GM18520 (cell line): Measurements from ENCODE around the gene TAB2.

ENCODE experiments used
- ATAC-seq: cut with Tn5 transposase; IDR thresholded peaks from one replicate; pipeline ENCODE4 v1.9.1; 2021; ENCODE audit not compliant: unreplicated experiment

TAB2 gene

DNA sequence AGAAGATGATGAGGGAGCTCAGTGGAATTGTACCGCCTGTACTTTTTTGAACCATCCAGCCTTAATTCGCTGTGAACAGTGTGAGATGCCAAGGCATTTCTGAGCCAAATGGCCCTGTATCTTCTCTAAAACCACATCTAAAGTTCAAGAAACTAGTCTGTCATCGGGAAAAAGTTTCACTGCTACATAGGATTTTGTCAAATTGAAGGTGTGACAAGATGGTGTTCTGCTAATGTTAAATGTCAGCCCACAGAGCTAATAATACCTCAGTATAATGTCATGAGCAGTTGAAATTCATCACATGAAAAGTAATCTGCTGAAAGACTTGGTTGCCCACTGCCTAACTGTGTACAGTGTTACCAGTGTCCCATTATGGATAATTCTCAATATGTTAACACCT lies 92.1 kb downstream of the TAB2 start:
- no peak for ATAC-seq

DNA sequence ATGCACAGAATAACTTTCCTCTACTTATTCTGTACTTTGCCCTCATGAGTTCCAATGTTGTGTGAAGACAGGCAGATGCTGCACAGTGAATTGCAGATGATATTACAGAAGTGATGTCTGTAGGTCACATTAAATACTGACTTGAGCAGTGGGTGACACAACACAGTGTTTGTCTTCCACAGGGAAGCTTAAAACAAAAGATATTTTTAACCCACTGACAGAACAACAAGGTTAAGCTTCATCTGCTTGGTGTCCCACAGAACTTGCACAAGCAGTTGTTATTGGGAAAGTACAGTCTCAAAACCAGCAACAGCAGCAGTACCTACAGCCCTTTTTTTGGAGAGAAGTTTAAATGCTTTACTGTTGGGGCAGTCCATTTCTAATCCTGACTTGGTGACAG lies 93.0 kb downstream of the TAB2 start:
- no peak for ATAC-seq

DNA sequence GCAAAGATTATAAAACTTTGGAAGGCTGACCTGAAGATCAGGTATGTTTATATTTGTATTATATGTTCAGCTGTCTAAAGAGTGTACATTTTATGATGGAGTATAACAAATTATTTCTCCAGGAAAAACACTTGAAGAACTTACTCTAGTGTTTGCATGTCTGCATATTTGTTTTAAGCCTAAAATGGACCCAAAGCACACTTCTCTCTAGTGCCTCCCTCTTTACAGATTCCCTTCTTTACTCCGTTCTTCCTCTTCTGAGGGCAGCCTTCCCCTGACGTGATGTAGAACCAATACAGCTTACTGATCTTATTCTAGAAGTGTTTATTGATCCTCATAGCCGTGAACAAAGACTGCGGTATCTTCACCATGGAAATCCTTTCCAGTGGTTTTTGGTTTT lies 96.5 kb downstream of the TAB2 start:
- no peak for ATAC-seq

DNA sequence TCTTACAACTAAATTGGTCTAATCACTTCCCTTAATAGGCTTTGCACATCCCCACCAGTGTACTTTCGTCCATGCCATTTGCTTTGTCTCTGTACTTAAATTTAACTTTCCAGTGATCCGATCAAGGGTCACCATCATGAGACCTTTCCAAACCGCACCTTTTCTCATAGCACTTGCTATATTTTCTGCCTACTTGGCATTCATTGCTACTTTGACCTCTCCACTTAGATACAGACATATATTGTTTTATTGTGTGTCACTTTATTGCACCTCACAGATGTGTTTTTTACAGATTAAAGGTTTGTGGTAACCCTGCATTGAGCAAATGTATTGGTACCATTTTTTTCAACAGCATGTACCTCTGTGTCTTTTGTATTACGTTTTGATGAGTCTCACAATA lies 97.3 kb downstream of the TAB2 start:
- no peak for ATAC-seq

DNA sequence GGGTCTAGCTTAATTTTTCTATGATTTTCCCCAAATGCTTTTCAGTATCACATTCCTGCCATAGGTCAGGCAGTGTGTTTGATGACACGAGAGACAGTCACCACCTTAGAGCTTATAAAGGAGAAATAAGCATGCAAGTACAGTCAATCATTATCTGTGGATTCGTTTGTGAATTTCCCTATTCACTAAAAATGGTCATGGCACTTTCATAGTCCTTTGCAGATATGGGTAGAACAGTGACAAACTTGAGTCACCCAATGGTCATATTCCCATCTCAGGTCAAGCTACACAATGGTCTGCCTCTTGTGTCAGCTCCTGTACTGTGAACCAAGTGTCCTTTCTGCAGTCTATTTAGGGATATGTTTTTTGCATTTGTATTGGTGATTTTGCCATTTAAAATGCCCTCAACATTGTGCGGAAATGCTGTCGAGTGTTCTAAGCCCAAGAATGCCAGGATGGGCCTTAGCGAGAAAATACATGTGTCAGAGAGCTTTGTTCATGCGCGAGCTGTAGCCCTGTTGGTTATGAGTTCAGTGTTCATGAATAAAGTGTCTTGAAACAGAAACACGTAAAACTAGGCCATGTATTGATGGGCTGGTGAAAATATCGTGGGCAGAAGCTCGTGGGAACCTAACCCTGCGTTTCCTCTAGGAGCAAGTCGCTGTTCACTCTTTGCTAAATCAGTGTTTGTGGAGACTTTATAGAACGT lies 102.3 kb downstream of the TAB2 start:
- ATAC-seq: no peak

DNA sequence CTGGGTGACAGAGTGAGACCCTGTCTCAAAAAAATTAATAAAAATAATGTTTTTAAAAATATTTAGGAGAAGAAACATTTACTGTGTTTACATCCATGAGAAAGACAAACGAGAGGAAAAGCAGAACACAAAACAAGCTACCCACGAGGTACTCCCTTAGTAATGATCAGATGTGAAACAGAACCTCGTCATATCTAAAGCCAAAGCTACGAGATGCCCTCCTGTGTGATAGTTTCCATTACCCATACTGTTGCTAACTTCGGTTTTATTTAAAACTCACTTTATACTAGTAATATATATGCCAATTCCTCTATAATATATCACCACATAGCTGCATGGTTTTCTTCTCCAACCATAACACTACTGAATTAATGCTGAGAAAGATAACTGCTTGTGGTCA lies 103.6 kb downstream of the TAB2 start:
- ATAC-seq: no peak

DNA sequence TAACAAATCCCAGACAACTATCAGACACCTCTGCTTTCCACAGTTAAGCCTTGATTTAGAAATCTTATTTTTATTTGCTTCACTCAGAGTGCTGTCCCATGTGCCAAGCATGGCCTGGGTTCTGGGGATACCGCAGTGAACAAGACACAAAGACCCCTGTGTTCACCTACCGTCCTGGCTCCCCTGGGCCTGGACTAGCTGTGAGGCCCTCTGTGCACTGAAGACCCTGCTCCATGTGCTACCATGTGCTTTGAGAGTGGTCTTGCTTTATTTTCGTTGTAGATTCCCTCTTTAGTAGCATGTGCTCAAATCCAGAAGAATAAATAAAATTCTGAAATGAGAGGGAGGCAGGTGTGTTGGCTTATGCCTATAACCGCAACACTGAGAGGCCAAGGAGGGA lies 105.1 kb downstream of the TAB2 start:
- ATAC-seq: no peak

DNA sequence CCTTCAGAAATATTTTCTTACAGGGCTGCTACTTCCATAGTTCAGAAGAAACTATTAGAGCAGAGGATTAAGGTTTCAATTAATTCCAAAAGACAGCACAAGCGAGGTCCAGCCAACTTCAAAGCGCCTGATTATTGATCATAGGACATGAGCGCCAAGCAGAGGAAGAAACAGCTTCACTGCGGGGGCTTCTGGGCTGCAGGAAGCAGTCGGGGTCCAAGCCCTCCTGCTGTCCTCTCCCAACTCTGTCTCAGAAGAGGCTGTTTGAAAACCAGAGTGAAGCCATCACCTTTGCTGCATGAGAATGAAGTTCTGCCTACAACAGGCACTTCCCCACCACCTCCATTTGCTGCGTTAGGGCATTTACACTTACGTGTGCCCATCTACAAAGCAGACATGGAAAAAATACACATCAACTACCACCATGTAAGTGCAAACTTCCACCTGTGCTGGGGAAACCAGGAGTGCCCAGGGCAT lies 106.5 kb downstream of the TAB2 start:
- ATAC-seq: no peak

DNA sequence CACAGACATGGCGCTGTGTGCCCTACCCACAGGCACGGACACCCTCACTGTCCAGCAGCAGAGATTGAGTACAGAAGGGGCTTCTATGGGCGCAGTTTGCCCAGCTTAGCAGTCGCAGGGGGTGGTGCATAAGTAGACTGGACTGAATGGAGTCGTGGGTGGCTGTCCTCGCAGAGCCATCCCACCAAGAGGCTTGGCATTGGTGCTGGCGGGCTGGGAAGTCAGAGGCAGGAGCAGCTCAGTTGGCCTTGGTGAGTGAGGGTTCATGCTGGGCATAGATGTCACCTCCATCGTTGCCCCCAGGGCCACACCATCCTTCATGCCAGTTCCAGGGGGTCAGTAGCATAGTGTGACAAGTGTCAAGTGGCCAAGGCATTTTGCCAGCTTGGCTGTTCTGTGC lies 107.7 kb downstream of the TAB2 start:
- no peak for ATAC-seq

DNA sequence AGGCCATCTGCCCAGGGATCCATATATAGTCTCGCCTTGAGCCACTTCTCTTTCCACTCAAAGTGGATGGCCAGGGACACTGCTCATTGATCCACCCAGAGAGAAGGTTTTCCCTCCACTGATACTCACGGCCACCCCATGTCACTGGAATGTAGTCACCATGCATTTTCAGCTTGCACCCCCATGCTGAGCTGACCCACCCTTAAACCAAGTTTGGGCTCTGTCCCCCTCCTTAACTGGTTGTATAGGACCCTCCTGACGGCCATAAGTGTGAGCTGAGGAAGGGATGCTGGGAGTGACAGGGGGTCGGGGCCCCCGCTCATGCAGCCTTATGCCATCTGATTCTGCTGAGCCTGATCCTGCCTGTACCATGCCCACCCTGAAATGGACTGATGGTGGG lies 108.2 kb downstream of the TAB2 start:
- no peak for ATAC-seq

DNA sequence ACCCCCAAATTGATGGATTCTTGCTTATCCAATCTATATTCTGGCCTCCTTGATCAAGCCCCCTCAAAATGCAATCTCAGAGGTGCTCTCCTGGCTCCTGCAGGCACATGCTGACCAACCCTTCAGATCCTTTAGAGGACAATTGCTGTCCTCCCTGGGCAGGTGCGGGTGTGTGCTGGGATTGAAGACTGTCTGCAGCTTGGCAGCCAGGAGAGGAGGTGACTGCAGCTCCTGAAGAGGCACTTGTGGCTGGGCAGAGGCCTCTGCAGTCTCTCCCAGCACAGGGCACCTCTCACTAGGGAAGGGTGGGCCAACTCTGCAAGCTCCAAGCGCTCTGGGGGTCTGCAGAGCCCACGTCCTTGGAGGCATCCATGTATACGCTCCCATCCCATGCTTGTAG lies 111.1 kb downstream of the TAB2 start:
- ATAC-seq: no peak

DNA sequence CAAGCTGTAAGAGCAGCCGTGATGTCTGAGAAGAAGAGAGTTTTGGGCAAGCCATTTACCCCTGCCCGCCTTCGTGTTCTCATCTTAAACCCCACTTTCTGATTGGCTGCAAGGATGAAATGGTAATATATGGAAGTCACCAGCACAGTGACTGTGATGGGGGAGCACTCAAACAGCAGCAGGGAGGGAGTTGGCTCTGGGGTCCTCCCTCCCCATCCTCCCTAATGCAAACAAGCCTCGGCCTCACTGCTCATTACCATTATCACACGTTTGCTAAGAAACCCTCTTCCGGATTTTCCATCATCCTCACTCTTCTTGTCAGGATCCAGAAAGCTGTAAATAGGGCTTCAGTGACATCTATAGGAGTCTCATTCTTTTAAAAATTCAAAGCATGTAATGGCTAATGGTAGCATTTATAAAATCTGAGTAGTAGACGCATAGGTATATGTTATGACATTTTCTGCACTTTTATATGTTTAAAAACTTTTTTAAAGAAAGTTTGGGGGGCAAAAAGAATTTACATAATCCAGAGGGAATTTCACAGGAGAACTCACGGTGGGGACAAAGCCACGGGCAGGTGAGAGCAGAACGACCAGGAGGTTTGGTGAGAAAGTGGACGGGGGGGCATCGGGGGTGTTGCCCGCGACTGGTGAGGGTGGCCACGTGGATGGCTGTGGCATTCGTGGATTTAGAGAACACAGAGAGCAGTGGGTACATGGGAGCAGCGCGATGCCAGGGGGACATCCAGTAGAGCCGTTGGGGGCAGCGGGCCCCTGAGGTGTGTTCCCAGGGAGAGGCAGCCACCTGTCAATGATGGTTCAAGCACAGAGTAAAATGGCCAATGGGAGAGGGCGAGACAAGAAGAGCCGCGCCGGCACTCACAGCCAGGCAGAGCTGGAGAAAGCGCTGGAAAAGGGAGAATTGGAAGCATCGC lies 112.2 kb downstream of the TAB2 start:
- no peak for ATAC-seq

DNA sequence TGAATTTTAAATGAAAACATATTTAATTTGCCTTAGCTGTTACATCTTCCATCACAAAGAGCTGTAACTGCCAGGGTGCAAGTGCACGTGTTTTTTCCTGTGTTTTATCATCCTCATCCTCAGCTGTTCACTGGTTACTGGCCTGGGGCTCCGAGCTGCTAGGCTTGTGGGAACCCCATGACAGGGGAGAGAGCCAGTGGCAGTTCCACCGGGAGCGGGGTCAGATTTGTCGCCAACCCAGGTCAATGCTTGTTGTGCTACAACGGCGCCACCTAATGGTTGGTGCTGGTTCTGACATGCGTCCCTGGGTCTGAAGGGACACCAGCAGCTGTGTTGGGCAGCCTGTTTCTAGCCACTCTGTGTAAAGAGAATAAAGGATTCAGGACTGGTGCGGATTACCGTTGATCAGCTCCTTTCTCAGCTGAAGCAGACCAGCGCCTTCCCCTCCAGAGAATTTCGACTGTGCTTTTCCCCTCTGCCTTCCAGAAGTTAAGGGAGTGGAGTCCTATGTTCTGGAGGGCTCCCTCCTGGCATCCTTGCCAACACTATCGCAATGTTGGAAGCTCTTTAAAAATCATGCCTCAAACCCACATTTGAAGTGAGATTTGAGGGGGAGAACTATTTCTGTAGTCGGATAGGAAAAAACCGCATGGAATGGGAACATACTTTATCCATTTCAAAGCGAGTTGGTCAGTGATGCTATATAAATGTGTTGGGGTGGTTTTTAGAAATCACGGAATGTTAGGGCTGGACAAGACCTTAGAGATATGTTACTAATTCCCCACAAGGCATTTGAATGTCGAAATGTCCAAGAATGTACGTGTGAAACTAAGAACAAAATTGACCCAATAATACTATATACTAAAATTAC lies 114.6 kb downstream of the TAB2 start:
- ATAC-seq: peak; percentile 81

DNA sequence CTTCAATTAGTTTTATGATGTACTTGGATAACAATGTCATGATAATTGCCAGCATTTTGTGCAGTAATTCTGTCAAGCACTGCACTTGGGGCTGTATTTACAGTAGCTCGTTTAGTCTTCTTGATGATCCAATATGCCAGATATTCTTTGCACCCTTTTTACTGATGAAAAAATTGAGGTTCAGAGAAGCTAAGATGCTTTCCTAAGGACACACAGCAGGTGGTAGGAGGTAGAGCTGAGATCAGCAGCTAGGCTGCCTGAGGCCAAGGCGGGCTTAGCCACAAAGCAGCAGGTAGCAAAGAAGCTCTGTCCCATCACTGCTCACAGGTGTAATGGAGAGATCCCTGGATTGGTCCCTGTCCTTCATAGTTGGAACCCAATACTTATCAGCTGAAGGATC lies 115.9 kb downstream of the TAB2 start:
- ATAC-seq: no peak

DNA sequence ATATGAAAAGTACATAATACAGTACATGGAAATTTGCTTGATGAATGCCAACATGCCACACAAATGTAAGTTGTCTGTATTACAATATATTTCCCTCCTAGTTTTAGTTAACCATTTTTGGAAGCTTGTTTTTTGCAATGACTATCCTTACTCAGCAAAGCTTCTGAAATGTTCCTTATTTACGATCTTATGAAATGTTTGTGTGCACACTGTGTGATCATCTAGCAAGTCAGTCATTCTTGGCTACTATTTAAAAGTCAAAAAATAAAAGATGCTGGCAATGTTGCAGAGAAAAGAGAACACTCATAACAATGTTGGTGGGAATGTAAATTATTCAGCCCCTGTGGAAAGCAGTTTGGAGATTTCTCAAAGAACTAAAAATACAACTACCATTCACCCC lies 116.4 kb downstream of the TAB2 start:
- ATAC-seq: no peak

DNA sequence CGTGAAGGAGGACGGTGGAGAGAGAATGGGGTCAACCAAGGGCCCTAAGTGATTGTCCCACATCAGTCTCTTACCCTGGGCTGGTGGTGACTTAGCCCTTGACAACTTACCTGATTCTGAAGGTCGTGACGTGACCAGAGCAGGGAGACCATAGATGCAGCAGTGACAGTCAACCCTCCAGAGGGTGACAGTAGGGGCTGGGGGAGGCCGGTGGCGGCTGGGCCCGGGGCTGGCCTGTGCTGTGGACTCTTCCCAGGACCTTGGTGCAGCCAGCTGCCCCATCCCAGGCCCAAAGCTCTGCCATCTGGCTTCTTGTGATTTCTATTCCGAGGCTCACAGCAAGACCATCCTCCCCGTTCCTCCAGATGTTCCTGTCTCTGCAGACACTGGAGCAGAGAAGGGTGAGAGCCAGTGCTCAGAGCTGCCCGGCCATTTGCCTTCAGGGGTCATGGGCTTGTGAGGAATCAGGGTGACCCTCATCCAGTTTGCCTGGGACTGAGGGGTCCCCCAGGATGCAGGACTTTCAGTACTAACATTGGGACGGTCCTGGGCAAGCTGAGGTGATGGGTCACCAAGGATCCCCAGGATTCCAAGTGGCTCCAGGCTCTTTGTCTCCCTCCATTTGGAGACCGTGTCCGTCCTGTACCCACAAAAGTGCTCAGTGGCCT lies 118.5 kb downstream of the TAB2 start:
- no peak for ATAC-seq

DNA sequence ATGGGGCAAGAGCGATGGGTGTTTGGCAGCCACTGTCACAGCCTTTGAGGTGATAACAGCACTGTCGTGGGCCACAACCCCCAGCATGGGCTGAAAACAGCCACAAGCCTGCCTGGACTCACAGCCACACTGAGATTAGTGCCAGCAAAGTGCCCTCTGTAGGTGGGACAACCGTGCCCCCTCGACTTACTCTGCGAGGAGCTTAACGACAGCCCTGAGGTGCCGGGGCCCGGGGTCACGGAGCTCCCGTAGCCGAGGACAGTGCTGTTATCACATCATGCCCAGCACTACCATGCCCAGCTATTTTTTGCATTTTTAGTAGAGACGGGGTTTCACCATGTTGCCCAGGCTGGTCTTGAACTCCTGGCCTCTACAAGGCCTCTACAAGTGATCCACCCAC lies 119.1 kb downstream of the TAB2 start:
- ATAC-seq: no peak

DNA sequence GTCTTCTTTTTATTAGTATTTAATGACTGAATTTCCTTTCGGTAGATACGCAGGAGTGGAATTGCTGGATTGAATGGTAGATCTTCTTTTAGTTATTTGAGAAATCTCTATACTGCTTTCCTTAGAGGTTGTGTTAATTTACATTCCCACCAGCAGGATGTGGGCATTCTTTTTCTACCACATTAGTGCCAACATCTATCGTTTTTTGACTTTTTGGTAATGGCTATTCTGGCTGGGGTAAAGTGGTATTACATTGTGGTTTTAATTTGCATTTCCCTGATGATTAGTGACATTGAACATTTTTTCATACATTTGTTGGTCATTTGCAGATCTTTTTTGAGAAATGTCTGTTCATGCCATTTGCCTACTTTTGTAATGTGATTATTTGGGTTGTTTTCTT lies 119.7 kb downstream of the TAB2 start:
- no peak for ATAC-seq

DNA sequence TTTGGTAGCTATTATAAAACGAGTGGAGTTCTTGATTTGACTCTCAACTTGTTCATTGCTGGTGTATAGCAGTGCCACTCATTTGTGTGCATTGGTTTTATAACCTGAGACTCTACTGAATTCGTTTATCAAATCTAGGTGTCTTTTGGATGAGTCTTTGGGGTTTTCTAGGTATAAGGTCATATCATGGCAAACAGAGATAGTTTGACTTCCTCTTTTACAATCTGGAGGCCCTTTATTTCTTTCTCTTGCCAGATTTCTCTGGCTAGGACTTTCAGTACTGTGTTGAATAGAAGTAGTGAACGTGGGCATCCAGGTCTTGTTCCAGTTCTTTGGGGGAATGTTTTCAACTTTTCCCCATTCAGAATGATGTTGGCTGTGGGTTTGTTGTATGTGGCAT lies 121.3 kb downstream of the TAB2 start:
- no peak for ATAC-seq

DNA sequence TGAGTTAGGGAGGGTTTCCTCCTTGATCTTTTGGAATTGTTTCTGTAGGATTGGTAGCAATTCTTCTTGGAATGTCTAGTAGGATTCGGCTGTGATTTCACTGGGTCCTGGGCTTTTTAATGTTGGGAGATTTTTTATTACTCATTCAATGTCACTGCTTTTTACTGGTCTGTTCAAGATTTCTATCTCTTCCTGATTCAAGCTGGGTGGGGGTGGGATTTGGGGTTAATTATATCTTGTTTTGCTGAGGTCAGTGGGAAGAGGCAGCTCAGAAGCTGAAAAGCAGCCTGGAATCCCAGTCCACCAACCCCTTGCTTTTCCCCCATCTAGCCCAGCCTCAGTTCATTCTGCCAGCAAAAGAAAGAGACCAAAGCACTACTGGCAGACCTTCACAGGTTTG lies 122.1 kb downstream of the TAB2 start:
- ATAC-seq: no peak
